Gastroesophageal sphincter (tissue), 3 donors: ENCODE measurements around the gene KREMEN1.

Source experiments
- POLR2A ChIP-seq, 2 donors: fragments of 450-650 bp; IDR thresholded peaks; one replicate each; pipeline ENCODE4 v1.6.1; 2017; ENCODE audit warnings: antibody characterized with exemption in 2 of 2, mild to moderate bottlenecking in 2 of 2, moderate library complexity in 1 of 2
- TF ChIP-seq, protein P1 (sequence below), 4 experiments: fragments of 200-600 bp in 2 of 4; fragments of 450-650 bp in 2 of 4; sonication (generic) in 1 of 4; IDR thresholded peaks; one replicate each; pipeline ENCODE4 v1.5.1; 2017 to 2019; ENCODE audit warnings: antibody characterized with exemption in 4 of 4, mild to moderate bottlenecking in 2 of 4, moderate library complexity in 2 of 4

DNA sequence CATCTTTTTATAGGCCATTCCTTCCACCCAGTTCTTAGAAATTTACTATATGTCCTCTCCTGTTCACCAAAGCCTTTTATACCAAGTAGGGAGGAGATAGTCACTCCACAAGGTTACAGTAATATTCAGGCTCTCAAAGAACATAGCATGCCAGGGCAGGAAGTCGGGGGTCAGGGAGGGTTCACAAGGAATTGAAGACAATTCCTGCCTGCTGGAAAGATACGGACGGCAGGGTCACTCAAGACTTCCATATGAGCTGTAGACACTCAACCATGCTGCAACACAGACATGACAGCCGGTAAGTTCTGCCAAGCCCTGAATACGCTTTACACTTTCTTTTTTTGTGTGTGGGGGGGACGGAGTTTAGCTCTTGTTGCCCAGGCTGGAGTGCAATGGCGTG is 11.9 kb upstream of the KREMEN1 start:
- TF ChIP-seq, protein P1, sequence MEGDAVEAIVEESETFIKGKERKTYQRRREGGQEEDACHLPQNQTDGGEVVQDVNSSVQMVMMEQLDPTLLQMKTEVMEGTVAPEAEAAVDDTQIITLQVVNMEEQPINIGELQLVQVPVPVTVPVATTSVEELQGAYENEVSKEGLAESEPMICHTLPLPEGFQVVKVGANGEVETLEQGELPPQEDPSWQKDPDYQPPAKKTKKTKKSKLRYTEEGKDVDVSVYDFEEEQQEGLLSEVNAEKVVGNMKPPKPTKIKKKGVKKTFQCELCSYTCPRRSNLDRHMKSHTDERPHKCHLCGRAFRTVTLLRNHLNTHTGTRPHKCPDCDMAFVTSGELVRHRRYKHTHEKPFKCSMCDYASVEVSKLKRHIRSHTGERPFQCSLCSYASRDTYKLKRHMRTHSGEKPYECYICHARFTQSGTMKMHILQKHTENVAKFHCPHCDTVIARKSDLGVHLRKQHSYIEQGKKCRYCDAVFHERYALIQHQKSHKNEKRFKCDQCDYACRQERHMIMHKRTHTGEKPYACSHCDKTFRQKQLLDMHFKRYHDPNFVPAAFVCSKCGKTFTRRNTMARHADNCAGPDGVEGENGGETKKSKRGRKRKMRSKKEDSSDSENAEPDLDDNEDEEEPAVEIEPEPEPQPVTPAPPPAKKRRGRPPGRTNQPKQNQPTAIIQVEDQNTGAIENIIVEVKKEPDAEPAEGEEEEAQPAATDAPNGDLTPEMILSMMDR (IDR thresholded peaks at IDR 0.05): no peak
- no peak for TF ChIP-seq POLR2A (IDR thresholded peaks at IDR 0.05)
